Measurements from ENCODE around the gene MGAT5B. TPM values are rescaled to one million over a fixed set of nuclear protein-coding genes. Genes with fewer than 3 reads are reported as not detected.
"Not testable (repeated sequence)": the region's sequence is repeated elsewhere in the genome, so short reads cannot be mapped to it uniquely, and the experiment has no call there.

MGAT5B gene
- total and polyA plus RNA-seq, 10 donors = 0.02 to 2.0 (median 0.75) TPM

- Histone ChIP-seq H3K4me3 (no peak overlapping the region), H3K9me3 (peaks cover 0 to 40% (median 21%) of the 10 kb centered on the region in 8 donors), H3K27ac (no peak overlapping the region), H3K27me3 (replicated peaks in 1 of 7) (peaks cover 0 to 15% (median 0%) of the 10 kb centered on the region in 7 donors), H3K4me1 (peaks cover 0 to 9% (median 4%) of the 10 kb centered on the region in 6 donors), H3K36me3 (no peaks in the 10 kb centered on the region)
- no peak for TF ChIP-seq POLR2AphosphoS5 (IDR thresholded peaks at IDR 0.05)
- no peak for TF ChIP-seq CTCF (IDR thresholded peaks at IDR 0.05 in 8 of 11, conservative IDR thresholded peaks at IDR 0.05 in 3 of 11)
- no peak for TF ChIP-seq POLR2A (IDR thresholded peaks at IDR 0.05)
- intact Hi-C loops (cut with DNase I; ENCODE audit: low total_unique reads) = no loop called here
- 84 to 98% (median 89%) methylated on average over 2 to 3 of the region's 3 CpGs for WGBS, 5 donors
- DNase-seq = no peak
These were observed 106.5 kb downstream of the MGAT5B start for GRCh38 chr17:76974721-76975120.

GRCh38 chr17:76978050-76978449 is 109.8 kb downstream of the MGAT5B start:
- H3K4me3 ChIP-seq; DNase-seq; H3K36me3 ChIP-seq; H3K27ac ChIP-seq; intact Hi-C loops (cut with DNase I; ENCODE audit: low total_unique reads): not testable (repeated sequence)
- H3K27me3 ChIP-seq (replicated peaks in 1 of 7) = peaks cover 0 to 15% (median 0%) of the 10 kb centered on the region in 7 donors
- H3K9me3 ChIP-seq = peaks cover 0 to 40% (median 21%) of the 10 kb centered on the region in 8 donors
- 82 to 93% (median 85%) methylated on average over 1 of the region's 1 CpG for WGBS, 5 donors
- H3K4me1 ChIP-seq = peaks cover 5 to 12% (median 10%) of the 10 kb centered on the region in 6 donors

- Histone ChIP-seq H3K27ac (no peak overlapping the region), H3K27me3 (replicated peaks in 1 of 7) (peaks cover 0 to 30% (median 0%) of the 10 kb centered on the region in 7 donors), H3K4me3 (no peak overlapping the region), H3K36me3 (no peaks in the 10 kb centered on the region), H3K9me3 (peaks cover 0 to 22% (median 12%) of the 10 kb centered on the region in 8 donors), H3K4me1 (peaks cover 6 to 19% (median 17%) of the 10 kb centered on the region in 6 donors)
- no peak for TF ChIP-seq CTCF (IDR thresholded peaks at IDR 0.05 in 8 of 11, conservative IDR thresholded peaks at IDR 0.05 in 3 of 11)
- no peak for TF ChIP-seq POLR2AphosphoS5 (IDR thresholded peaks at IDR 0.05)
- TF ChIP-seq POLR2A (IDR thresholded peaks at IDR 0.05) = no peak
- WGBS, 5 donors = 85 to 90% (median 89%) methylated on average over 15 of the region's 15 CpGs
- DNase-seq = no peak
- intact Hi-C loops (cut with DNase I; ENCODE audit: low total_unique reads) = no loop called here
These were observed 113.5 kb downstream of the MGAT5B start for GRCh38 chr17:76981545-76982295.

GRCh38 chr17:76982408-76983074 is 114.3 kb downstream of the MGAT5B start:
- no peak overlapping the region for H3K4me3 ChIP-seq
- peak overlapping the region in 1 of 8 donors; percentile 29 for H3K27ac ChIP-seq
- H3K9me3 ChIP-seq = peaks cover 0 to 14% (median 8%) of the 10 kb centered on the region in 8 donors
- H3K27me3 ChIP-seq (replicated peaks in 1 of 7) = peaks cover 0 to 38% (median 0%) of the 10 kb centered on the region in 7 donors
- WGBS, 5 donors = 59 to 71% (median 61%) methylated on average over 8 to 10 of the region's 10 CpGs
- H3K4me1 ChIP-seq = peaks cover 6 to 19% (median 17%) of the 10 kb centered on the region in 6 donors
- no peak for TF ChIP-seq POLR2A (IDR thresholded peaks at IDR 0.05)
- TF ChIP-seq POLR2AphosphoS5 (IDR thresholded peaks at IDR 0.05) = no peak
- no peak for TF ChIP-seq CTCF (IDR thresholded peaks at IDR 0.05 in 8 of 11, conservative IDR thresholded peaks at IDR 0.05 in 3 of 11)
- no peaks in the 10 kb centered on the region for H3K36me3 ChIP-seq
- no peak for DNase-seq
- intact Hi-C loops (cut with DNase I; ENCODE audit: low total_unique reads) = no loop called here
